NCI-H1105 treated with DMSO at 0.1 percent for 48 hours (cell line): ENCODE data around the gene PTPRN2.
"Not testable (repeated sequence)": the region's sequence is repeated elsewhere in the genome, so short reads cannot be mapped to it uniquely, and the experiment has no call there.

Experiments
- DNase-seq: peaks from one replicate; lab custom pipeline; 2025; lab: John Stamatoyannopoulos, UW

PTPRN2 gene

GRCh38 chr7:158322616-158323530 is 264.8 kb downstream of the PTPRN2 start:
- no peak for DNase-seq

DNA sequence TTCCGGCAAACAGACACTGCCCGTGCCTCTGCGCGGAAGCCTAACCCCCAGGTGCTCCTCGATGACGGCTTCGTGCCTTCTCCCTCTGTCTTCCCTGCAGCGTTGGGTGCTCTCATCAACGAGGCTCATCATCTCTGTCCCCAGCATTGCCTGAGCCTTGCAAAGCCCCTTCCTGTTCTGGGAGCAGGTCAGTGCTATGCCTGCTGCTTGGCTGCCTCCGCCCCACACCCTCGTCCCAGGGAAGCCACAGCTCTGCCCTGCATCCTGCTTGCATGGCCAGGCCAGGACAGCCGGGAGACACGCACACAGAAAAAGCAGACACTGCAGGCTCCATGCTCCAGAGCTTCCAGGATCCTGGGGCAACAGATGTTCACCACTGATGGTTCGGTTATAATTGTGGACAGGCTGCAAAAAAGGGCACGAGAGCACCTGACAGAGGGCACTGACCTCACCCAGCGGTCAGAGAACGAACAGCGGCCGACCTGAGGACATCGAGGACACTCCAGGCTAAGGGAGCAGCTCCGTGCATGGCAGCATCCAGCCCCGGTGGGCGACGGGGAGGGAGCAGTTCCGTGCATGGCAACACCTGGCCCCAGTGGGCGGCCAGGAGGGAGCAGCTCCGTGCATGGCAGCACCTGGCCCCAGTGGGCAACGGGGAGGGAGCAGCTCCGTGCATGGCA is 265.5 kb downstream of the PTPRN2 start:
- no peak for DNase-seq

- DNase-seq, result no peak
These were observed 266.4 kb downstream of the PTPRN2 start for GRCh38 chr7:158321056-158321700.

GRCh38 chr7:158320328-158320727 is 267.3 kb downstream of the PTPRN2 start:
- no peak for DNase-seq

GRCh38 chr7:158318511-158318913 is 269.1 kb downstream of the PTPRN2 start:
- DNase-seq, result no peak

- no peak for DNase-seq
These were observed 270.1 kb downstream of the PTPRN2 start for GRCh38 chr7:158317238-158318205.

DNA sequence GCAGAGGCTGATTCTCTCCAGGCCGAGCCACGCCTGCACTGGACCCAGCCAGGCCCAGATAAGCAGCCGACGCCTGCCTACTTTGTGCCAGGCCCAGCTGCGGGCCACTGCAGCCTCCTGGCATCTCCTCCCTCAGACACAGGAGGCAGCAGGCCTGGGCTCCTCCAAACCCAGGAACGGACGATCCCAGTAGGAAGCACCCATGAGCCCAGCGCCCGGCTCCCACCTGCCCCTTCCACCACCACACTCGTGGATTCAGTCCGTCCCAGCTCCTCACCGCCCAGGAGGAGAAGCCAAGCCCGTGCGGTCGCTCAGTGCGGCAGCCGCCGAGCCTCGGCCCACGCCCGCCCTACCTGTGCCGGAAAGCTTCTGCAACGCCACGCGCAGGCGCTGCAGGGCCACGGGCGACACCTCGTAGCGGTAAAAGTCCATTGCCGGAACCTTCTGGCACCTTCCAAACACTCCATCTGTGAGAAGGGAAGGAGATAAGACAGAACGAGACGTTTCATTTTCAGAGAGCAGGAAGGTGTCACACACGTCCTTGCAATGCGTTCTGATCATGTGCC is 271.1 kb downstream of the PTPRN2 start:
- no peak for DNase-seq

- DNase-seq, result no peak
These were observed 271.7 kb downstream of the PTPRN2 start for GRCh38 chr7:158315881-158316280.

- DNase-seq, result no peak
These were observed 272.3 kb downstream of the PTPRN2 start for GRCh38 chr7:158315326-158315725.

DNA sequence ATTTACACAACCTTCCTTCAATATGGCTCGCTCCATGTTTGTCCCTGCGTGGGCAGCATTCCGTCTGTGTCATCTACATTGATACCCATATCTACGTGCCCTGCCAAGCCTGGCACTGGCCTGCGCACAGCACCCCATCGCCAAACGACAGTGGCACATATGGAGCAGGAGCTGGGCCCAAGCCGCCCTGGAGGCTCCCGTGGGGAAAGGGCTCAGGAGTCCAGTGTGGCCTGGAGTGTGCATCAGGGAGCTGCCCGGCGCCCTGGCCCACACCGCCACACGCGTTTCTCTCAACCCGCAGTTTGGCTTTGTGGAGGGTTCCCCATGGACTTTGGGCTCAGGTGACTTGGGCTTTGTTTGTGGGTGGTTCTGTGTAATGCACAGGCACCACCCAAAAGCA is 273.2 kb downstream of the PTPRN2 start:
- no peak for DNase-seq

- DNase-seq, result no peak
These were observed 273.7 kb downstream of the PTPRN2 start for GRCh38 chr7:158313931-158314330.

DNA sequence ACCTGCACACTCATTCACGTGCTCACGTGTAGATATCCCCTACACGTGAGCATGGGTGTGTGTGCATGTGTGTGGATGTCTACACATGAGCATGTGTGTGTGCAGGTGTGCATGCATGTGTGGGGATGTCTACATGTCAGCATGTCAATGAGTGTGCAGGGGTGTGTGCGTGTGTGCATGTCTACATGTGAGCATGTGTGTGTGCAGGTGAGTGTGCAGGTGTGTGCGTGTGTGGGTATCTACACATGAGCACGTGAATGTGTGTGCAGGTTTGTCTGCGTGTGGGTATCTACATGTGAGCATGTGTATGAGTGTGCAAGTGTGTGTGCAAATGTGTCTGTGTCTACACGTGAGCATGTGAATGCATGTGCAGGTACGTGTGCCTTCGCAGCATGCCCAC is 274.8 kb downstream of the PTPRN2 start:
- no peak for DNase-seq

GRCh38 chr7:158311791-158312190 is 275.8 kb downstream of the PTPRN2 start:
- DNase-seq, result no peak

DNA sequence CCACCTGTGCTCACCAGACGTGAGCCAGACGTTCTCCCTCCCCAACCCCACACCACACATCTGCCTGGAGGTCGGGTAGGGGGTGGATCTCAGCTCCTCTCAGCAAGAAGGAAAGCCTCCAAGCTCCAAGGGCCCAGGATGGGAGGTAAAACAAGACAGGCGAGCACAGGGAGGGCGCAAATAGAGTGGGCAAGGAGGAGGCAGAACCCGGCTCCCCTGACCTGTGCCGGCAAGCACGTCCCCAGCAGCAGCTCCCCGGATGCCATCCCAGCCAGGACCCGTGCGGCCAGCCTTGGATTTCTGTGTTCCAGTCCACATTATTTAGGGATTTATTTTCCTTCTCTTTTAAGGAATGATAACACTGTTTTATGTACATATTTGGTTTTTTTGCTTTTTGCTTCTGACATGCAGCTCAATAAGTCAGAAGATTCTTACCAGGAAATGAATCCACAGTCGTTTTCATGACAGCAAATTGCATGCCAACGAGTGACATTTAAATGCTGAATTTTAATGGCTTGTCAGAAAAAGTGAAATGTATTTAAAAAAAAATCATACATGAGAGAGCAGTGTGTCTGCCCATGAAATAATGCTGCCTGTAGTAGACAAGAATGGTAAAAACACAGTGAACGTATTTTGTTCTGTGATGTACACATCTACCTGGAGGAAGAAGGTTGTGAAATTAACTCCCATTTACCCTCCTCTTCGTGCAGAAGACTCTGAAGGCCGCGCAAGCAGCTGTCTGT is 276.5 kb downstream of the PTPRN2 start:
- DNase-seq, result no peak

DNA sequence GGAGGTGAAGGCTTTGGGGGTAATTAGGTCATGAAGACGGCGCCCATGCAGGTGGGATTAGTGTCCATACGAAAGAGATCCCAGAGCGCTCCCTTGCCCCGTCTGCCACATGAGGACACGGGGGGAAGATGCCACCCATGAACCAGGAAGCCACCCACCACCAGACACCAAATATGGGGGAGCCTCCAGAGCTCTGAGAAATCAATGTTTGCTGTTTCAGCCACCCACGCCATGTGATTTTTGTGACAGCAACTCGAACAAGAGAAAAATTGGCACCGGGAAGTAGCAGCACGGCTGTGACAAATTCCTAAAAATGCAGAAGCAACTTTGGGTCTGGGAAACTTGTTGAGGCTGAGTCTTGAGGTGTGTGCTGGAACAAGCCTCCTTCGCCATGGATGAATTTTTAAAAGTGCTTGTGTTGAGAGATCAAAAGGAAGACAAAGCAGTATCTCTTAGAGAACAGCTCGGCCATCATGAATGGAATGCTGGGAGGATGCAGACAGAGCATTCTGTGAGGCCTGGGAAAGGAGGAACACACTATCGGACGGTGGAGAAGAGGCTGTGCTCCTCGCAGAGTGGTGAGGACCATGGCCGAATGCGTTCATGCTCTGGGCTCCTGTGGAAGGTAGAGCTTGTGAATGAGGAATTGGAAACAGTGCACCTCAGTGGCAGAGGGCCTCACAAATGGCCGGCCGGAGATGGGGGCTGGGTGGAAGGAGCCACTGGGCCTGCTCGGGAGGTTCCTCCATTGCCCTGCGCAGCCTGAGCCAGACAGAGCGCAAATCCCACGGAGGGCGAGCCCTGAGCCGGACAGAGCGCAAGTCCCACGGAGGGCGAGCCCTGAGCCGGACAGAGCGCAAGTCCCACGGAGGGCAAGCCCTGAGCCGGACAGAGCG is 277.5 kb downstream of the PTPRN2 start:
- no peak for DNase-seq

- no peak for DNase-seq
These were observed 279.6 kb downstream of the PTPRN2 start for GRCh38 chr7:158308001-158308400.

GRCh38 chr7:158304072-158304471 is 283.6 kb downstream of the PTPRN2 start:
- not testable (repeated sequence) for DNase-seq

GRCh38 chr7:158303121-158303520 is 284.5 kb downstream of the PTPRN2 start:
- no peak for DNase-seq

DNA sequence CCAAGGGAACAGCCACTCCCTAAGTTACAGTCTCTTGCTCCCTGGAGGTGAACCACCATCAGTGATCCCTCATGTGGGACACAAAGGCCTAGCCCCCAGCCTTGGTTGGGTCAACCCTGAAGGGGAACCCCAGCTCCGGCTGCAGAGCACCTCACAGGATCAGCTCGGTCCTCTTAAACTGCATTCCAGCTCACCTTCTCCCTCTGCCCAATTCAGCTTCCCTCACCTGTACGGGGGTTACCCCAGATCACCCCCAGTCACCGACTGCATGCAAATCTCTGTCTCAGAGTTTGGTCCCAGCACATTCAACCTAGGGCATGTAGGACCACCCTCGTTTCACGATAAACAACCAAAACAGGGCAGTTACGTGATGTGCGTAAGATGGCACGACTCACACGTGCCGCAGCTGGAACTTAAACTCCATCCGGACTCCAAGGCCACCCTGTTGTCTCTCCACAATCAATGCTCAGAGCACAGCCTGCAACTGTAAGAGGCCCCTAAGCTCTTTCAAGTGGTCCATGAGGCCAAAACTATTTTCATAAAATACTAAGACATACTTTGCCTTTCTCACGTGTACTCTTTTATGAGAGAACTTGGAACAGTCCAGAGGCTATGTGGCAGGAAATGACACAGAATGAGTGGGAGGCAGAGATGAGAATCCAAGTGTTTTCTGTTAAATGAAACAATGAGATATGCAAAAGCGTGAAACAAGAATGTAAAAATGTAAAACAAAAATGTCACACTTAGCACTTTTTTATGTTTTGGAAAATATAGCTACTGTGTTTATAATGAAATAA is 285.2 kb downstream of the PTPRN2 start:
- no peak for DNase-seq
